Right atrium auricular region (tissue), 2 donors: Measurements from ENCODE around the gene TRPM3. TPM values are rescaled to one million over a fixed set of nuclear protein-coding genes. Genes with fewer than 3 reads are reported as not detected.

Source experiments
- DNase-seq: peaks from one replicate; pipeline ENCODE4 v3.0.0-alpha.2; 2019; ENCODE audit warnings: low spot score
- H3K27ac ChIP-seq, 2 donors: fragments of 200-600 bp; sonication (generic); 1 replicate in 1 of 2; 2 replicates in 1 of 2; pipeline ENCODE4 v1.5.1; 2016 to 2019
- H3K27me3 ChIP-seq, 2 donors: fragments of 200-600 bp; sonication (generic); one replicate each; pipeline versions ENCODE4 v1.5.1 to v1.6.0; 2017 to 2019
- H3K36me3 ChIP-seq: fragments of 200-600 bp; sonication (generic); one replicate; pipeline ENCODE4 v1.5.1; 2016
- H3K4me1 ChIP-seq, 2 donors: fragments of 200-600 bp; sonication (generic); one replicate each; pipeline versions ENCODE4 v1.5.1 to v1.6.0; 2017 to 2019
- H3K4me3 ChIP-seq, 2 donors: fragments of 200-600 bp; sonication (generic); 1 replicate in 1 of 2; 2 replicates in 1 of 2; pipeline ENCODE4 v1.5.1; 2017 to 2019; ENCODE audit warnings: mild to moderate bottlenecking in 1 of 2, moderate library complexity in 1 of 2
- H3K9me3 ChIP-seq, 2 donors: fragments of 200-600 bp; sonication (generic); one replicate each; pipeline ENCODE4 v1.5.1; 2019
- total RNA-seq, 2 donors: library from RNA; depleted of rRNA; stranded (reverse); fragments of >200 nt; gene quantifications; one replicate each; pipeline ENCODE4 v1.1.0, GENCODE V29; 2016
- TF ChIP-seq, protein P1 (sequence below), 2 donors: fragments of 200-600 bp; sonication (generic); IDR thresholded peaks; one replicate each; pipeline ENCODE4 v1.5.1; 2019; ENCODE audit warnings: antibody characterized with exemption in 2 of 2

The TRPM3 gene
- total RNA-seq, 2 donors from 2014 or later: 0.59 to 1.5 TPM

- no peak overlapping the region for H3K27ac ChIP-seq
- DNase-seq: no peak
- no peaks in the 10 kb centered on the region for H3K4me1 ChIP-seq
- no peaks in the 10 kb centered on the region for H3K27me3 ChIP-seq
- no peaks in the 10 kb centered on the region for H3K36me3 ChIP-seq
- H3K4me3 ChIP-seq: no peak overlapping the region
- TF ChIP-seq, protein P1, sequence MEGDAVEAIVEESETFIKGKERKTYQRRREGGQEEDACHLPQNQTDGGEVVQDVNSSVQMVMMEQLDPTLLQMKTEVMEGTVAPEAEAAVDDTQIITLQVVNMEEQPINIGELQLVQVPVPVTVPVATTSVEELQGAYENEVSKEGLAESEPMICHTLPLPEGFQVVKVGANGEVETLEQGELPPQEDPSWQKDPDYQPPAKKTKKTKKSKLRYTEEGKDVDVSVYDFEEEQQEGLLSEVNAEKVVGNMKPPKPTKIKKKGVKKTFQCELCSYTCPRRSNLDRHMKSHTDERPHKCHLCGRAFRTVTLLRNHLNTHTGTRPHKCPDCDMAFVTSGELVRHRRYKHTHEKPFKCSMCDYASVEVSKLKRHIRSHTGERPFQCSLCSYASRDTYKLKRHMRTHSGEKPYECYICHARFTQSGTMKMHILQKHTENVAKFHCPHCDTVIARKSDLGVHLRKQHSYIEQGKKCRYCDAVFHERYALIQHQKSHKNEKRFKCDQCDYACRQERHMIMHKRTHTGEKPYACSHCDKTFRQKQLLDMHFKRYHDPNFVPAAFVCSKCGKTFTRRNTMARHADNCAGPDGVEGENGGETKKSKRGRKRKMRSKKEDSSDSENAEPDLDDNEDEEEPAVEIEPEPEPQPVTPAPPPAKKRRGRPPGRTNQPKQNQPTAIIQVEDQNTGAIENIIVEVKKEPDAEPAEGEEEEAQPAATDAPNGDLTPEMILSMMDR (IDR thresholded peaks at IDR 0.05): no peak
- peaks cover 0 to 6% of the 10 kb centered on the region in 2 donors for H3K9me3 ChIP-seq
Observed at GRCh38 chr9:71145179-71145578, 23.8 kb upstream of the TRPM3 start.

GRCh38 chr9:71144495-71144894 is 23.1 kb upstream of the TRPM3 start:
- Histone ChIP-seq H3K27me3 (no peaks in the 10 kb centered on the region), H3K36me3 (no peaks in the 10 kb centered on the region), H3K4me3 (no peak overlapping the region), H3K9me3 (peaks cover 0 to 6% of the 10 kb centered on the region in 2 donors), H3K27ac (no peak overlapping the region), H3K4me1 (no peaks in the 10 kb centered on the region)
- no peak for DNase-seq
- TF ChIP-seq, protein P1 (IDR thresholded peaks at IDR 0.05): no peak

DNA sequence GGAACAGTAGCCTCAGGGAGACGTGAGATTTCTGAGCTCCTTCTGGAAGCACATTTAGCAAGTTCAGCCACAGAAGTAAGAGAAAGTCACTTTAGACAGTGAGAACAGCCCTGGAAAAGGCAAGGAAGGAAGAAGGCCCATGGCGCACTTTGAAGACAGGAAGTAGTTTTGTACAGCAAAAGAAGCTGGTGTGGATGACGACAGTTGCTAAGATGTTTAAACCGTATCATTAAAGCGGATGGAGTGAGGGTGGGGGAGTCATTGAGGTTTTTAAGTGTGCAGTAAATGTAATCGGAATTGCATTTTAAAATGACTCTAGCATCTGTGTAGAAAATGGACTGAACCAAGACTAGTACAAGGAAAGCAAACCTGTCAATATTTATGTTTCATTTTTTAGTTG is 15.3 kb upstream of the TRPM3 start:
- no peak overlapping the region for H3K27ac ChIP-seq
- no peaks in the 10 kb centered on the region for H3K9me3 ChIP-seq
- H3K4me3 ChIP-seq: no peak overlapping the region
- H3K36me3 ChIP-seq: no peaks in the 10 kb centered on the region
- no peaks in the 10 kb centered on the region for H3K27me3 ChIP-seq
- DNase-seq: no peak
- TF ChIP-seq, protein P1 (IDR thresholded peaks at IDR 0.05): no peak
- no peaks in the 10 kb centered on the region for H3K4me1 ChIP-seq

DNA sequence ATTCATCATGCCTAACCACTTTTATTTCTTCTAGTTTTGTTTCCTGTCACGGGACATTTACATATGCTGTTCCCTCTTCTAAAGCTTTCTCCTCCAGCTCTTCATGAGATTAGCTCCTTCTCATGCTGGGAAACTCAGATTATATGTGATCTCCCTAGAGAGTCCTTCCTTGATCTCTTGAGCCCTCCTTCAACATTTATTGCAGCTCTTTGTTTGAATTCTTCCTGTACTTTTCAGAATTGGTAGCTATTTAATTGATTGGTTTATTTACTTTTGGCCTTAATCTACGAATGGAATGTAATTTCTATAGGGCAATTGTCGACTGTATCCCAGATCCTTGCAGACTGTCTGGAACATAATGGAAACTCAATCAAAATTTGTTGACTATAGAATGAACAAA is 9.7 kb upstream of the TRPM3 start:
- Histone ChIP-seq H3K27me3 (no peaks in the 10 kb centered on the region), H3K4me1 (no peaks in the 10 kb centered on the region), H3K9me3 (no peaks in the 10 kb centered on the region), H3K36me3 (no peaks in the 10 kb centered on the region), H3K4me3 (no peak overlapping the region), H3K27ac (no peak overlapping the region)
- TF ChIP-seq, protein P1 (IDR thresholded peaks at IDR 0.05): no peak
- no peak for DNase-seq

DNA sequence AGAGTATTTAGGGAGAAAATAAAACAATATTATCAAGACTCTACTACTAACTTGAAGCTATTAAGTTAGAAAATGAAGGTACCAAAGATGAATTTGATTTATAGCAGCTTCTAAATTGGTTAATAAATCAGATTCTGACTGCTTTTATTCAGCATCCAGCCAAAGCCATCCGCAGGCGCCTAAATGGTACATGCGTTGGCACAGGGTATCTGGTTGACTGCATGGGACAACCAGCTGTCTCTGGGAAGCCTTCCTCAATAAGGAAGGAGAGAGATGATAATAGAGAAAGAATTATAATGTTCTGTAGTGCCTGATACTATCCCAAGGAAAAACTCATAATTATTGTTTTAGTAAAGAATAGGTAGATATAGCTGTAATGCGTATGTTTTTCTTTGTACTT is 9.1 kb upstream of the TRPM3 start:
- no peaks in the 10 kb centered on the region for H3K9me3 ChIP-seq
- DNase-seq: no peak

DNA sequence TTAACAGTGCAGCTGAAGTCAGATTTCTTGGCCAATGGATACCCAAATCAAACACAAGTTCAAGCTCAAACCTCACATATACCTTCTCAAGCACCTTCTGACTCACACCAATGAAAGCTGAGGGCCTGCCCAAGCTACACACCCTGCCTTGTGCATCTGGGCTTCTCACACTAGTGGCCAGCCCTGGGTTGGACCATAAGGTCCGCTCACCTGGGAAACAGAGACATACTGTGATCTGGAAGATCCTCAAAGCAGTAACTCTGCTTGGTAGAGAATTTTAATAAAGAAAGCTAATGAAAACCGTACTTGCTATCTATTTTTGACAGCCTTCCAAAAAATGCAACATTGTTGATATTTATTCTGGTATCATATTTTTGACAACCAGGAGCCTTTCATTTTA is 7.4 kb upstream of the TRPM3 start:
- Histone ChIP-seq H3K27ac (no peak overlapping the region), H3K9me3 (no peaks in the 10 kb centered on the region), H3K4me1 (no peaks in the 10 kb centered on the region), H3K4me3 (no peak overlapping the region), H3K36me3 (no peaks in the 10 kb centered on the region), H3K27me3 (no peaks in the 10 kb centered on the region)
- TF ChIP-seq, protein P1 (IDR thresholded peaks at IDR 0.05): no peak
- DNase-seq: no peak

More for the DNA sequence above, 9.1 kb upstream of the TRPM3 start:
- no peak overlapping the region for H3K4me3 ChIP-seq
- H3K4me1 ChIP-seq: no peaks in the 10 kb centered on the region
- no peaks in the 10 kb centered on the region for H3K27me3 ChIP-seq
- no peak overlapping the region for H3K27ac ChIP-seq
- H3K36me3 ChIP-seq: no peaks in the 10 kb centered on the region
- TF ChIP-seq, protein P1 (IDR thresholded peaks at IDR 0.05): no peak
